Measurements from ENCODE around the gene ASB7.
"Not testable (repeated sequence)": the region's sequence is repeated elsewhere in the genome, so short reads cannot be mapped to it uniquely, and the experiment has no call there.

Gene ASB7

GRCh38 chr15:100653608-100654007 lies 51.2 kb downstream of the ASB7 start:
- DNase-seq = no peak

DNA sequence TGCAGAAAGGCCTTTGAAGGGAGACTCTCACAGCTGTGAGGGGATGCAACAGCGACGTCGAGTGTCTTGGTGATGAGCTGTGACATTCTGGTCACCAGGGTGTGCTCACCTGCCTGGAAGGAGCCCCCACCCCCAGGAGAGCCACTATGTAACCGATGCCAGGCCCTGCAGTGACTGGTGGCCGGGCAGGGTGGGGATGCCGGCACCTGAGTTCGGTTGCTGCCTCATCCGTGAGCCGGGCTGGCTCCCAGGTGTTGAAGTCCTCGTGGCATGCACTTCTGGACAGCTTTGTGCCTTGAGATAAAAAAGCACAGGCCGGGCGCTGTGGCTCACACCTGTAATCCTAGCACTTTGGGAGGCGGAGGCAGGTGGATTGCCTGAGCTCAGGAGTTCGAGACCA lies 56.5 kb downstream of the ASB7 start:
- no peak for DNase-seq

GRCh38 chr15:100661156-100661555 lies 58.8 kb downstream of the ASB7 start:
- DNase-seq = no peak

GRCh38 chr15:100663086-100663914 lies 60.9 kb downstream of the ASB7 start:
- DNase-seq = no peak

DNA sequence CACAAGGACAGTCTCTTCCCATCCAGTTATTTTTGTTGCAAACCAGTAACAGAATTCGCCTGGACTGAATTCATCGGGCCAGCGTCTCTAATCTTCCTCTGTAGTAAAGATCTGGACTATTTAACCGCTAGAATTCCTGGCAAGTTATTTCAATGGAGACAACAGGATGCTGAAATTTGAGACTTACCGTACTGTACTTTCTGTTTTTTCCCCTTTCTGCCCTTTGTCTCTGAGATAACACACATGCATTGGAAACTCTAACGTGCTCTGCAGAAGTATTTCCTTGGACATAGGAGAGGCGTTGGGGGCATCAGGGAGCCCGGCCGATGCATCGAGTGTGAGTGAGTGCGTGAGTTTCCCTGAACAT lies 61.5 kb downstream of the ASB7 start:
- DNase-seq = no peak

DNA sequence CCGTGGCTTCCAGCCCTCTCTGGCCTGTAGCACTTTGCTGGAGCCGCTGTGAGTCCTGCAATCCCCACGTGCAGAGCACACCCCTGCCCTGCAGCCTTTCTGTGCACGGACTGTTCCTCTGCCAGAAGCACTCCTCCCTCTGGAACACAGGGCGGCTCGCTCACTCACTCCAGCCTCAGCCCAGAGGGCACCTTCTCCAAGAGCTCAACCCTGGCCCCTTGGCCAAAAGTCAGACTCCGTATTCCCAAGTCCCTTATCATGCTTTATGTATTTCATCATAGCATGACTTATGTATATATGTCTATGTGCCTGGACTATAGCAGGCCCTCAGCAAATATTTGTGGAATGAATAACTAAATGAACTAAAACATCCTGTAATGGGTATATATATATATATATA lies 63.2 kb downstream of the ASB7 start:
- no peak for DNase-seq

- no peak for DNase-seq
These were observed 65.3 kb downstream of the ASB7 start for GRCh38 chr15:100667405-100668347.

DNA sequence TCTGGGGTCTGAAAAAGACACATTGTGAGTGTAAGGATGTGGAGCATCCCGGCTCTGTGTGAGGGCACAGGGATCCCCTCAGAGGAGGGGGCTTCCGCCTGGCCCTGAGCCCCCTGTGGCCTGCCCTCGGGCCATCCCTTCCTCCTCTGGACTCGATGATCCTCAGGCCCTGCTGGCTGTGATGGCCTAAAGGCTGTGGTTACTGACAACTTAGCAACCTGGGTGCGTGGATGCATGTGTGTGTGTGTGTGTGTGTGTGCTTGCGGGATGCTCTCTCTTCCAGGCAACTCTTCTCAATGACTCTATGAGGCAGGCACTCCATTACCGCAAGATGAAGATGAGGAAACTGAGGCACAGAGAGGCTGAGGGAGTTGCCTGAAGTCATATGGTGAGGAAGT lies 66.0 kb downstream of the ASB7 start:
- no peak for DNase-seq

DNA sequence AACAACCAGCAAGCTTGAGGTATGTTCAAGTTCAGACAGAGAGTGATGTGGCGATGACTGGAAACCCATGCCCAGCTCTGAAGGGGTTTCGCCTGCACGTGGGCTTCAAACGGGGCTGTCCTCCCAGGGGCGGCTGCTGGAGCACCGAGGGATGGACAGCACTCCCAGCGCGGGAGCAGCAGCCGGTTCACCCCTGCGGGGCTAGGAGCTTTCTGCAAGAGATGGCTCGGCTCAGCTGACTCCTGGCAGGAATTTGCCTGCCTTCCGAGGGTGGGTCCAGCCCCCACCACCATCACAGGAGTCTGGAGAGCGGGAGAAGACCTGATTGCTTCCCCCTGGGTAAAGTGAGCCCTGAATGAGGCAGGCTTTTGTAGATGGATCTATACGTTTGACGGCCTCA lies 66.9 kb downstream of the ASB7 start:
- no peak for DNase-seq

GRCh38 chr15:100670505-100671021 lies 68.2 kb downstream of the ASB7 start:
- DNase-seq = peak; percentile 20

- DNase-seq = no peak
These were observed 68.8 kb downstream of the ASB7 start for GRCh38 chr15:100671124-100671680.

GRCh38 chr15:100671858-100672543 lies 69.6 kb downstream of the ASB7 start:
- DNase-seq = no peak

DNA sequence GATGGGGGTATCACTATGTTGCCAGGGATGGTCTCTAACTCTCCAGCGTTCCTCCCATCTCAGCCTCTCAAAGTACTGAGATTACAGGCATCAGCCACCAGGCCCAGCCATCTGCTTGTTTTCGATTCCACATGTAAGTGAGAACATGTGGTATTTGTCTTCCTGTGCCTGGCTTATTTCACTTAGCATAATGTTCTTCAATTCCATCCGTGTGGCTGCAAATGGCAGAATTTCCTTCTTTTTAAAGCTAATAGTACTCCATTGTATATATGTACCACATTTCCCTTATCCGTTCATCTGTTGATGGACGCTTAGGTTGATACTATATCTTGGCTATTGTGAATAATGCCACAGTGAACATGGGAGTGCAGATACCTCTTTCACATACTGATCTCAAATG lies 70.6 kb downstream of the ASB7 start:
- DNase-seq = no peak

GRCh38 chr15:100679151-100679550 lies 76.8 kb downstream of the ASB7 start:
- not testable (repeated sequence) for DNase-seq

DNA sequence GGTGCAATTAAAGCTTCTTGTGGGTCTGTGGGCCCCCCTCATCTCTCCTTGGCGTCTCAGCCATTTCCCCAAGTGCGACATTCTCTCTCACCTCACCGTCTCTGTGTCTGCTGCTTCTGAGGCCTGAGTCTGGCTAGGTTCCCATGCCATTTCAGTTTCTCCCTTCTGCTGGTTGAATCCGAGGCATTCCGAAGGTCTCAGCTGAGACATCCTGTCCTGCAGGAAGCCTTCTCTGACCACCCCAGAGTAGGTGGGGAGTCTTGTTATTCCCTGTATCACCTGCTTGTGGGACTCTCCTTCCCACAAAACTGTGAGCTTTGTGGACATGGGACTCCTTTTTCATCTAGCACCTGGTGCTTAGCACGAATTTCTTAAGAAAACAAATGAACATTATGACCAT lies 78.3 kb downstream of the ASB7 start:
- no peak for DNase-seq

DNA sequence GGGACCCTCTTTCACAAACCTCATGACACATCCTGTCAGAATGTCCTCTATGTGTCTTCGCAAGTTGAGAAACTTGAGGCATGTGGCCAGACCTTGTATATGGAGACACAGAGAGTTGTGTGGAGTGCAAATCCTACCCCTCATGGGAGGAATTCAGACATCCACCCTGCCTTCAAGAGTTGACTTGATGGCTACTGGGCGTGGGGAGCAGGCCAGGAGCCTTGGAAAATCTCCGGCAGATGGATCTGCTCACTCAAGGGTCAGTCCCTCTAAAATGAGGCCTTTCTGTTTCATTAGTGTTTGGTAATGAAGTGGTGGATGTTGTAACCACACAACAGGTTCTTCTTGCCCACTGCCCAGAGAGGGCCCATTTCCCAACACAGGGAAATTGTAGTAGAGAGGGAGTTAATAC lies 79.0 kb downstream of the ASB7 start:
- DNase-seq = no peak

DNA sequence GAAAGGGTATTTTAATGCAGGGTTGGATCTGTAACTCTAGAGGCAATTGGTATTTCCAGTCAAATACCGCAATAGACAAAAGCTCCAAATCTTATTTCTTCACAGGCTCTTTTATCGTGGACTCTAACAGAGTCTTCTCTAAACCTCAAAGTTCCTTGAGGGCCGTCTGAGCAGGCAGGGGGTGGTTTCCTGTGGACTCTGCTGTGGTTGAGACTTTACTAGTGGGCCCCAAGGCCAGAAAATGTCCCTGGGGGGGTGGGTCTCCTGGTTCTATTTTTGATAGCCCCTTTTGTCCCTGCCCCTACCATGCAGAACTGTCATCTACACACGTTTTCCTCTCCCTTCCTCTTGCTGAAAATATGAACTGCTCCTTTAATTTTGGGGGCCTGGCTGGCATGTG lies 80.1 kb downstream of the ASB7 start:
- DNase-seq = no peak

DNA sequence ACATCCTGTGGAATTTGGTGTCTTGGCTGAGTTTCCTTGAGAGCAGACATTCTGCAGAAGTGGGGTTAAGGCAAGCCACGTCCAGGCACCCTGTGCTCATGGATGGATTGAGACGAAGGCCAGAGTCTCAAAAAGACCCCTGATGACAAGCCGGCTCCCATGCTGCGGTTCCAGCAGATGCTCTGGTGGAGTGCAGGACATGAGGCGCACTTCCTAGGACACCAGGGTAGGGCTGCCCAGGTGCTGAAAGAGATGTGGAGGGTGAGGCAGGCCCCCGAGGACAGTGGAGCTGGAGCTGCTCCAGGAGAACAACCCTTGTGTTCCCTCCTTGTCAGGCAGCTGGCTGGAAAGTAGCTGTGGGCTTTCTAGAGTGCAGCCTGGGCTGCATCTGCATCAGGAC lies 81.0 kb downstream of the ASB7 start:
- DNase-seq = no peak

DNA sequence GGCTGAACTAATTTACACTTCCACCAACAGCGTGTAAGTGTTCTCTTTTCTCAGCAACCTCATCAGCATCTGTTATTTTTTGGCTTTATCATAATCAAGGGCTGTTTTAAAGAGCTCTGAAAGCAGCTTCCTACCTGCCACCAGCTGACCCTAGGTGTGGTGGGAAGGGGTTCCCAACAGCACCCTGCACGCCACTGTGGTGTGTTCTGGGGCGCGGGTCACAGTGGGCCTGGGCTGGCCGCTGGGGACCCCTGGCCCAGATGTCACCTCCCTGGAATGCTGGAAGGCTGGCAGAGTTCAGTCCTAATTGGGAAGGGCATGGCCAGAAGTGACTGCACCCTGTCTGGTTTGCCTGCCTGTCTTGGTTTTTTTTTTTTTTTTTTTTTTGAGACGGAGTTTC lies 82.2 kb downstream of the ASB7 start:
- no peak for DNase-seq

DNA sequence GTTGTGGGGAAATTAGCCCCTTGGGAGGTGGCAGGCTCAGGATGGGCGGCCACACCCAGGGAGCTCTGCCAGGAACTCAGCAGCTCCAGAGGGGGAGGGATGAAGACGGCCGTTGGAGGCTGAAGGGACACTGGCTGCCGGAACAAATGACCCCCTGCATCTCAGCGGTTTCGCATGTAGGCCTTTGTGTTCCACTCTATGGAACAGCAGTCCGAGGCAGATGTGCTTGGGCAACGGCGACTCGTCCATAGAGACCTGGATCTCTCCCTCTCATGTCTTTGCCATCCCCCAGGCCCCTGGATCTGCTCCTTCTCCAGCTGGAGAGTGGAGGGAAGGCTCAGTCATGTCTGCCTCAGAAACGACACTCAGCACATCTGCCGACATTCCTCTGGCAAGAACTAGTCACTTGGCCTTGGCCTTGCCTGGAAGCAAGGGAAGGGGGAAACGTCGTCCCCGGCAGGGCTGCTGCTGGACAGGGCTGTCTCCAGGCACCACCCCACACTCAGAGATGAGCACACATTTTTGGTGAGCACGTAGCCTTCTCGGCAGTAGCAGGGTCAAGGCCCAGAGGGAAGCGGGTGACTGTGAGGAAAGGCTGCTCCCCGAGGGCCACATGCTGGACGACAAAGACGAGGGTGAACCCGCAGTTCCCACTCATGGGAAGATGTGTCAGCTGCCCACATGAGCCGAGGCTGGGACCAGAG lies 83.8 kb downstream of the ASB7 start:
- no peak for DNase-seq

- DNase-seq = no peak
These were observed 84.5 kb downstream of the ASB7 start for GRCh38 chr15:100686725-100687473.

All from NCI-H2107 (cell line).